ENCODE results near the gene PRPS2. TPM values are rescaled to one million over a fixed set of nuclear protein-coding genes. Genes with fewer than 3 reads are reported as not detected.

Gene PRPS2
- total RNA-seq, 1 experiment from 2014 or later: 79.5 TPM

- DNase-seq (ENCODE audit: low read depth, low spot score): no peak
- Histone ChIP-seq H3K9me3 (ENCODE audit: control insufficient read depth in 1 of 2, insufficient read depth in 1 of 2, low read depth in 1 of 2, low read length in 2 of 2) (no peaks in the 10 kb centered on the region), H3K4me1 (ENCODE audit: control insufficient read depth in 1 of 2, insufficient read depth in 2 of 2, low read length in 2 of 2) (no peaks in the 10 kb centered on the region), H3K79me2 (ENCODE audit: insufficient read depth, low read length) (no peaks in the 10 kb centered on the region), H3K36me3 (ENCODE audit: control insufficient read depth in 1 of 2, insufficient read depth in 2 of 2, low read length in 2 of 2) (no peaks in the 10 kb centered on the region), H3K27me3 (ENCODE audit: insufficient read depth, low read length) (no peaks in the 10 kb centered on the region), H4K20me1 (ENCODE audit: insufficient read depth) (no peaks in the 10 kb centered on the region), H3K4me3 (replicated peaks in 1 of 2; ENCODE audit: low read depth in 1 of 2, low read length in 2 of 2) (no peak overlapping the region), H3K9me2 (ENCODE audit: insufficient read depth) (no peaks in the 10 kb centered on the region), H3K4me2 (ENCODE audit: low read length) (no peak overlapping the region), H3K27ac (ENCODE audit: low read depth, low read length) (no peak overlapping the region), H3K9ac (ENCODE audit: low read length) (no peak overlapping the region), H2AFZ (ENCODE audit: low read depth, low read length, poor library complexity, severe bottlenecking) (no peak overlapping the region)
- no peak for ATAC-seq
- intact Hi-C loops (cut with micrococcal nuclease): no loop called here
- ChIA-PET POLR2A (no interaction called here), CTCF (no interaction called here), RAD21 (ENCODE audit: low non-redundant PET in 1 of 2, low total read pairs in 2 of 2, uncharacterized antibody in 2 of 2, unreplicated experiment in 2 of 2) (no interaction called here)
- TF ChIP-seq ELF1 (IDR thresholded peaks at IDR 0.05; ENCODE audit: borderline replicate concordance, low read depth) (no peak), MAX (IDR thresholded peaks at IDR 0.05) (no peak), SP1 (IDR thresholded peaks at IDR 0.05; ENCODE audit: low read depth) (no peak)
- BruUV-seq (replicated peaks): no TSS peak
Measured at GRCh38 chrX:12871257-12871656, 80.0 kb downstream of the PRPS2 start.

- no peak overlapping the region for H3K27ac ChIP-seq (ENCODE audit: low read depth, low read length)
- ATAC-seq (no peak), DNase-seq (ENCODE audit: low read depth, low spot score) (no peak)
- no peaks in the 10 kb centered on the region for H3K9me3 ChIP-seq (ENCODE audit: control insufficient read depth in 1 of 2, insufficient read depth in 1 of 2, low read depth in 1 of 2, low read length in 2 of 2)
- no peak overlapping the region for H2AFZ ChIP-seq (ENCODE audit: low read depth, low read length, poor library complexity, severe bottlenecking)
- CTCF ChIA-PET: no interaction called here
- no peak overlapping the region for H3K9ac ChIP-seq (ENCODE audit: low read length)
- RAD21 ChIA-PET (ENCODE audit: low non-redundant PET in 1 of 2, low total read pairs in 2 of 2, uncharacterized antibody in 2 of 2, unreplicated experiment in 2 of 2): no interaction called here
- BruUV-seq (replicated peaks): no TSS peak
- TF ChIP-seq CTCF (IDR thresholded peaks at IDR 0.05 in 2 of 3, conservative IDR thresholded peaks at IDR 0.05 in 1 of 3; ENCODE audit: borderline replicate concordance in 1 of 3, insufficient read depth in 1 of 3, low read depth in 2 of 3, low read length in 2 of 3) (no peak), POLR2A (IDR thresholded peaks at IDR 0.05; ENCODE audit: borderline replicate concordance, extremely low read depth, insufficient read depth, insufficient read length) (no peak), POLR2AphosphoS5 (IDR thresholded peaks at IDR 0.05; ENCODE audit: low read depth, low read length) (no peak), EZH2 (IDR thresholded peaks at IDR 0.05) (no peak), ATF3 (IDR thresholded peaks at IDR 0.05) (no peak), ZFX (IDR thresholded peaks at IDR 0.05) (no peak), TCF7L2 (IDR thresholded peaks at IDR 0.05; ENCODE audit: borderline replicate concordance, extremely low read depth, insufficient read depth, insufficient read length) (no peak)
- no peak overlapping the region for H3K4me2 ChIP-seq (ENCODE audit: low read length)
- no peaks in the 10 kb centered on the region for H3K36me3 ChIP-seq (ENCODE audit: control insufficient read depth in 1 of 2, insufficient read depth in 2 of 2, low read length in 2 of 2)
- H3K9me2 ChIP-seq (ENCODE audit: insufficient read depth): no peaks in the 10 kb centered on the region
- no peaks in the 10 kb centered on the region for H3K4me1 ChIP-seq (ENCODE audit: control insufficient read depth in 1 of 2, insufficient read depth in 2 of 2, low read length in 2 of 2)
- no peak overlapping the region for H3K4me3 ChIP-seq (replicated peaks in 1 of 2; ENCODE audit: low read depth in 1 of 2, low read length in 2 of 2)
- H3K27me3 ChIP-seq (ENCODE audit: insufficient read depth, low read length): no peaks in the 10 kb centered on the region
- intact Hi-C loops (cut with micrococcal nuclease): no loop called here
- POLR2A ChIA-PET: no interaction called here
- no peaks in the 10 kb centered on the region for H3K79me2 ChIP-seq (ENCODE audit: insufficient read depth, low read length)
- H4K20me1 ChIP-seq (ENCODE audit: insufficient read depth): no peaks in the 10 kb centered on the region
Measured at GRCh38 chrX:12872741-12873140, 81.5 kb downstream of the PRPS2 start.

Other genes starting within 250 kb of the PRPS2 start
- not detected for gene TLR7, start 75.7 kb downstream of the PRPS2 start, total RNA-seq (2021; ENCODE audit: unreplicated experiment)
- gene TLR8, start 115.2 kb downstream of the PRPS2 start, total RNA-seq (2021; ENCODE audit: unreplicated experiment): not detected
- gene TMSB4X, start 183.7 kb downstream of the PRPS2 start, total RNA-seq (2021; ENCODE audit: unreplicated experiment): 407 TPM